HepG2 (cell line): Measurements from ENCODE around the gene TPRN. TPM values are rescaled to one million over a fixed set of nuclear protein-coding genes. Genes with fewer than 3 reads are reported as not detected.

Source experiments
- CBX2 ChIP-seq, 2 experiments: fragments of 200-600 bp in 1 of 2; sonication (generic); formaldehyde crosslinking in 1 of 2; IDR thresholded peaks; 2 replicates each; pipeline versions ENCODE4 v1.7.0 to v1.8.1; 2018 to 2022; ENCODE audit warnings: low read depth in 2 of 2, low read length in 1 of 2, mild to moderate bottlenecking in 1 of 2, missing genetic modification reagents in 1 of 2
- CCDC6 ChIP-seq: sonication (generic); formaldehyde crosslinking; IDR thresholded peaks from 2 replicates; pipeline ENCODE4 v1.8.1; 2022; ENCODE audit warnings: mild to moderate bottlenecking, missing genetic modification reagents, moderate library complexity
- MYNN ChIP-seq: sonication (generic); formaldehyde crosslinking; IDR thresholded peaks from 2 replicates; pipeline ENCODE4 v1.4.0; 2020; ENCODE audit warnings: mild to moderate bottlenecking, low read depth, missing genetic modification reagents
- NFE2L1 ChIP-seq: sonication (generic); formaldehyde crosslinking; IDR thresholded peaks from 2 replicates; pipeline ENCODE4 v1.4.0; 2020; ENCODE audit warnings: missing genetic modification reagents, mild to moderate bottlenecking, borderline replicate concordance
- PRMT3 ChIP-seq: sonication (generic); formaldehyde crosslinking; IDR thresholded peaks from 2 replicates; pipeline ENCODE4 v1.8.1; 2022; ENCODE audit warnings: low read depth, mild to moderate bottlenecking, moderate library complexity, missing genetic modification reagents, borderline replicate concordance
- PRPF4 ChIP-seq: fragments of 200-400 bp; formaldehyde crosslinking; IDR thresholded peaks from 2 replicates; pipeline ENCODE4 v1.6.1; 2016; ENCODE audit warnings: low read length, low read depth; ENCODE audit not compliant: poor library complexity, severe bottlenecking
- YY1 ChIP-seq: IDR thresholded peaks from 2 replicates; pipeline ENCODE4 v1.6.1; 2011; ENCODE audit warnings: low read length, low read depth, moderate library complexity, mild to moderate bottlenecking; ENCODE audit not compliant: insufficient read depth, insufficient replicate concordance
- ZNF10 ChIP-seq: sonication (generic); formaldehyde crosslinking; IDR thresholded peaks from 2 replicates; pipeline ENCODE4 v1.4.0; 2020; ENCODE audit warnings: mild to moderate bottlenecking, low read depth, missing genetic modification reagents, borderline replicate concordance
- ZNF12 ChIP-seq: sonication (generic); formaldehyde crosslinking; IDR thresholded peaks from 2 replicates; pipeline ENCODE4 v1.5.0; 2020; ENCODE audit warnings: missing genetic modification reagents
- ZNF24 ChIP-seq: fragments of 450-650 bp; IDR thresholded peaks from 2 replicates; pipeline ENCODE4 v1.6.1; 2017; ENCODE audit warnings: antibody characterized with exemption, mild to moderate bottlenecking
- ZNF432 ChIP-seq: sonication (generic); formaldehyde crosslinking; IDR thresholded peaks from 2 replicates; pipeline ENCODE4 v1.5.0; 2020; ENCODE audit warnings: missing genetic modification reagents, mild to moderate bottlenecking, borderline replicate concordance
- ZNF446 ChIP-seq: sonication (generic); formaldehyde crosslinking; IDR thresholded peaks from 2 replicates; pipeline ENCODE4 v1.5.0; 2020; ENCODE audit warnings: mild to moderate bottlenecking, missing genetic modification reagents
- ZNF549 ChIP-seq: sonication (generic); formaldehyde crosslinking; IDR thresholded peaks from 2 replicates; pipeline ENCODE4 v1.5.0; 2020; ENCODE audit warnings: missing genetic modification reagents
- ZNF709 ChIP-seq: sonication (generic); formaldehyde crosslinking; IDR thresholded peaks from 2 replicates; pipeline ENCODE4 v1.5.0; 2020; ENCODE audit warnings: mild to moderate bottlenecking, missing genetic modification reagents
- ZNF724P ChIP-seq: sonication (generic); formaldehyde crosslinking; IDR thresholded peaks from 2 replicates; pipeline ENCODE4 v1.8.0; 2022; ENCODE audit warnings: missing genetic modification reagents, borderline replicate concordance
- polyA plus RNA-seq, 8 experiments: library from polyadenylated mRNA; depleted of rRNA in 3 of 8; stranded (reverse) in 7 of 8; unstranded in 1 of 8; fragments of >200 nt; fragmentation: Illumina TruSeq in 4 of 8; extraction: Trizol in 4 of 8; gene quantifications; 2 replicates each; pipeline versions ENCODE4 v1.2.1 to v1.2.3, GENCODE V29; 2011 to 2016; ENCODE audit warnings: low read depth in 4 of 8, missing spikeins in 1 of 8, mixed read lengths in 1 of 8; ENCODE audit not compliant: insufficient read depth in 1 of 8
- total RNA-seq, 5 experiments: library from RNA; depleted of rRNA; stranded (reverse); fragments of >200 nt; fragmentation: Illumina TruSeq; extraction: Trizol; gene quantifications; 2 replicates each; pipeline ENCODE4 v1.2.3, GENCODE V29; 2016; ENCODE audit warnings: low read depth in 1 of 5
- TF ChIP-seq, protein P1 (sequence below), 2 experiments: fragments of 450-650 bp in 1 of 2; sonication (generic) in 1 of 2; formaldehyde crosslinking in 1 of 2; IDR thresholded peaks; 2 replicates each; pipeline versions ENCODE4 v1.6.1 to v1.8.0; 2016 to 2022; ENCODE audit warnings: antibody characterized with exemption in 1 of 2, mild to moderate bottlenecking in 1 of 2, missing genetic modification reagents in 1 of 2

TPRN gene
- total and polyA plus RNA-seq, 2 of the 13 experiments (the other 11 are each of a cell fraction or from before 2014, with no cell fraction given): 10.1 to 19.2 TPM

DNA sequence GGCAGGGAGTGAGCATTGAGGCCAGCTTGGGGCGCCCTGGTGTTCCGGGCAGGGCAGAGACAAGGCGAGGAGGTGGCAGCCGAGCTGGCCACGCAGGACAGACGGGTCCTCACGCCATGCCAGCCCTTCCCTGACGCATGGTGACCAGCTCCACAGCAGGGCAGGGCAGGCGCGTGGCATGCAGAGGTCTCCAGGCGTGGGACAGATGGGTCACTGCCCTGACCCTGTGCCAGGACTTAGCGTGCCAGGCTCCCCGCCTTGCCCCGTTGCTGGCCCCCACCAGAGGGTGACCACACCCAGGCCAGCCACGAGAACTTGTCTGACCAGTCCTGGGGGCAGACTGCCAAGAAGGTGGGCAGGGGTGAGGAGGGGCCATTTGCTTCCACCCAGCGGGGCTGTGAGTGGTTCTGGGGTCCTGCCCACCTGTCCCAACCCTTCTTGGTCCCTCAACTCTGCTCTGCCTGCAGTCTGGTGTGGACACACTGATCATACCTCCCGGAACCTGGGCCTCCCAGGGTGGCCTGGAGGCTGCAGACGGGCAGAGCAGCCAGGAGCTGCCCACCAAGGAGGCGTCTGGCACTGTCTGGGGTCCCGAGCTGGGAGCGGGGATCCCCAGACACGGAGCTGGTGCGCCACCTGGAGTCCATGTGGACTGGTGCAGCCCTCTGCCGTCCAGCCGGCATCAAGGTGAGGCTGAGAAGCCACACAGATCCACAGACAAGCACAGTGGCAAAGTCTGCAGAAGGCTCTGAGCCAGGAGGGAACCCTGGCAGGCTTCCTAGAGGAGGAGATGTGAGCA is 26.7 kb upstream of the TPRN start, which contains the start of gene RNF224 (continued):
- TF ChIP-seq NFE2L1 (CRISPR knock-in tag) (0 out of 2 replicates have a peak, but pooled peaks have one; percentile 22), ZNF24 (no peak), MYNN (CRISPR knock-in tag) (no peak), CCDC6 (CRISPR knock-in tag) (no peak), ZNF446 (no peak), ZNF549 (CRISPR knock-in tag) (no peak), YY1 (peak; percentile 13), ZNF432 (CRISPR knock-in tag) (no peak), ZNF10 (CRISPR knock-in tag) (no peak), PRPF4 (no peak), ZNF12 (CRISPR knock-in tag) (no peak), ZNF724P (CRISPR knock-in tag) (no peak), ZNF709 (no peak), PRMT3 (CRISPR knock-in tag) (no peak), CBX2 (IDR thresholded peaks at IDR 0.05; ENCODE audit: low read depth, low read length) (no peak), CBX2 (CRISPR knock-in tag; IDR thresholded peaks at IDR 0.05; ENCODE audit: low read depth) (no peak)
- TF ChIP-seq, protein P1, sequence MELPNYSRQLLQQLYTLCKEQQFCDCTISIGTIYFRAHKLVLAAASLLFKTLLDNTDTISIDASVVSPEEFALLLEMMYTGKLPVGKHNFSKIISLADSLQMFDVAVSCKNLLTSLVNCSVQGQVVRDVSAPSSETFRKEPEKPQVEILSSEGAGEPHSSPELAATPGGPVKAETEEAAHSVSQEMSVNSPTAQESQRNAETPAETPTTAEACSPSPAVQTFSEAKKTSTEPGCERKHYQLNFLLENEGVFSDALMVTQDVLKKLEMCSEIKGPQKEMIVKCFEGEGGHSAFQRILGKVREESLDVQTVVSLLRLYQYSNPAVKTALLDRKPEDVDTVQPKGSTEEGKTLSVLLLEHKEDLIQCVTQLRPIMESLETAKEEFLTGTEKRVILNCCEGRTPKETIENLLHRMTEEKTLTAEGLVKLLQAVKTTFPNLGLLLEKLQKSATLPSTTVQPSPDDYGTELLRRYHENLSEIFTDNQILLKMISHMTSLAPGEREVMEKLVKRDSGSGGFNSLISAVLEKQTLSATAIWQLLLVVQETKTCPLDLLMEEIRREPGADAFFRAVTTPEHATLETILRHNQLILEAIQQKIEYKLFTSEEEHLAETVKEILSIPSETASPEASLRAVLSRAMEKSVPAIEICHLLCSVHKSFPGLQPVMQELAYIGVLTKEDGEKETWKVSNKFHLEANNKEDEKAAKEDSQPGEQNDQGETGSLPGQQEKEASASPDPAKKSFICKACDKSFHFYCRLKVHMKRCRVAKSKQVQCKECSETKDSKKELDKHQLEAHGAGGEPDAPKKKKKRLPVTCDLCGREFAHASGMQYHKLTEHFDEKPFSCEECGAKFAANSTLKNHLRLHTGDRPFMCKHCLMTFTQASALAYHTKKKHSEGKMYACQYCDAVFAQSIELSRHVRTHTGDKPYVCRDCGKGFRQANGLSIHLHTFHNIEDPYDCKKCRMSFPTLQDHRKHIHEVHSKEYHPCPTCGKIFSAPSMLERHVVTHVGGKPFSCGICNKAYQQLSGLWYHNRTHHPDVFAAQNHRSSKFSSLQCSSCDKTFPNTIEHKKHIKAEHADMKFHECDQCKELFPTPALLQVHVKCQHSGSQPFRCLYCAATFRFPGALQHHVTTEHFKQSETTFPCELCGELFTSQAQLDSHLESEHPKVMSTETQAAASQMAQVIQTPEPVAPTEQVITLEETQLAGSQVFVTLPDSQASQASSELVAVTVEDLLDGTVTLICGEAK (IDR thresholded peaks at IDR 0.05): no peak
- TF ChIP-seq, protein P1 (CRISPR knock-in tag; IDR thresholded peaks at IDR 0.05): no peak
